Measurements from ENCODE around the gene KIF1B.
"Not testable (repeated sequence)": the region's sequence is repeated elsewhere in the genome, so short reads cannot be mapped to it uniquely, and the experiment has no call there.

The KIF1B gene

DNA sequence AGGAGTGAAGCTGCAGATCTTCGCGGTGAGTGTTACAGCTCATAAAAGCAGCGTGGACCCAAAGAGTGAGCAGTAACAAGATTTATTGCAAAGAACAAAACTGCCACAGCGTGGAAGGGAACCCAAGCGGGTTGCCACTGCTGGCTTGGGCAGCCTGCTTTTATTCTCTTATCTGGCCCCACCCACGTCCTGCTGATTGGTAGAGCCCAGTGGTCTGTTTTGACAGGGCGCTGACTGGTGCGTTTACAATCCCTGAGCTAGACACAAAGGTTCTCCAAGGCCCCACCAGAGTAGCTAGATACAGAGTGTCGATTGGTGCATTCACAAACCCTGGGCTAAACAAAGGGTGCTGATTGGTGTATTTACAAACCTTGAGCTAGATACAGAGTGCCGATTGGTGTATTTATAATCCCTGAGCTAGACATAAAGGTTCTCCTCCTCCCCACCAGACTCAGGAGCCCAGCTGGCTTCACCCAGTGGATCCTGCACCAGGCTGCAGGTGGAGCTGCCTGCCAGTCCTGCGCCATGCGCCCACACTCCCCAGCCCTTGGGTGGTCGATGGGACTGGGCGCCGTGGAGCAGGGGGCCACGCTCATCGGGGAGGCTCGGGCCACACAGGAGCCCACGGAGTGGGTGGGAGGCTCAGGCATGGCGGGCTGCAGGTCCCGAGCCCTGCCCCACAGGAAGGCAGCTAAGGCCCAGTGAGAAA is 215.6 kb downstream of the KIF1B start:
- ATAC-seq, result not testable (repeated sequence)

DNA sequence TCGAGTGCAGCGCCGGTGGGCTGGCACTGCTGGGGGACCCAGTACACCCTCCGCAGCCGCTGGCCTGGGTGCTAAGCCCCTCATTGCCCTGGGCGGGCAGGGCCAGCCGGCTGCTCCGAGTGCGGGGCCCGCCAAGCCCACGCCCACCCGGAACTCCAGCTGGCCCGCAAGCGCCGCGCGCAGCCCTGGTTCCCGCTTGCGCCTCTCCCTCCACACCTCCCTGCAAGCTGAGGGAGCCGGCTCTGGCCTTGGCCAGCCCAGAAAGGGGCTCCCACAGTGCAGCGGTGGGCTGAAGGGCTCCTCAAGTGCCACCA is 216.1 kb downstream of the KIF1B start:
- not testable (repeated sequence) for ATAC-seq

DNA sequence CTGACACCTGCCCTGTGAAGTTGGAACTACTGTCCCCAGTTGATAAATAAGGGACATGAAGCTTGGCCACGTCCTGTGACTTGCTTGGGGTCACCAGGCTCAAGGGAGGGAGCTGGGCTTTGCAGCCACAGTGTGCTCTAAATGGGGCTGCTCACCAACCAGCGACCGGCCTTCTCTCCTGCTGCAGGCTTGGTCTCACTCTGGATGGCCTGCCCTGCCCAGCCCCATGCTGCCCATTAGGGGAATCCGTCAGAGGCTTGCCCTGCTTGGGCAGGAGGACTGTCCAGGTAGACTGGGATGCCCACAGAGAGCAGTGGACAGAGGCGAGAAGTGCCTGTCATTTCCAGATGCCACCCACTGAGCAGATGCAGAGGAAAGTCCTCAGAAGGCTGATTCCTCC is 218.6 kb downstream of the KIF1B start:
- ATAC-seq, result no peak

DNA sequence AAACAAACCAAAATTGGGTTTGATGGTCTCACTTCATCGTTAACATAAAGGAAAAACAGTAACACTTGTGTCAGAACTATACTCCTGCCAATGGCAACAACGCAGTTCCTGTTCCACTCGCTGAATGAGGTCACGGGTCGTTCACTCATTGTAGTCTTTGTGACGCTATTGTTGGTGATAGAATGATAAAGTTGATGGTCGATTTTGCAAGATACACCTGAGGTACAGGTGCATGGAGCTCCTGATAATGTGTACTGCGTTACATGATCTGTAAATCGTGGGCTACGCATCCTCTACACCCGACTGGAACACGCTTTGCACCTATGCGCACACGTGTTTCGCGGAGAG is 219.5 kb downstream of the KIF1B start:
- ATAC-seq, result no peak
- TF ChIP-seq ARNTL (CRISPR knock-in tag; IDR thresholded peaks at IDR 0.05; ENCODE audit: borderline replicate concordance, low read depth), result no peak
- TF ChIP-seq ZFP3 (CRISPR knock-in tag; IDR thresholded peaks at IDR 0.05), result no peak
- TF ChIP-seq, protein P1, sequence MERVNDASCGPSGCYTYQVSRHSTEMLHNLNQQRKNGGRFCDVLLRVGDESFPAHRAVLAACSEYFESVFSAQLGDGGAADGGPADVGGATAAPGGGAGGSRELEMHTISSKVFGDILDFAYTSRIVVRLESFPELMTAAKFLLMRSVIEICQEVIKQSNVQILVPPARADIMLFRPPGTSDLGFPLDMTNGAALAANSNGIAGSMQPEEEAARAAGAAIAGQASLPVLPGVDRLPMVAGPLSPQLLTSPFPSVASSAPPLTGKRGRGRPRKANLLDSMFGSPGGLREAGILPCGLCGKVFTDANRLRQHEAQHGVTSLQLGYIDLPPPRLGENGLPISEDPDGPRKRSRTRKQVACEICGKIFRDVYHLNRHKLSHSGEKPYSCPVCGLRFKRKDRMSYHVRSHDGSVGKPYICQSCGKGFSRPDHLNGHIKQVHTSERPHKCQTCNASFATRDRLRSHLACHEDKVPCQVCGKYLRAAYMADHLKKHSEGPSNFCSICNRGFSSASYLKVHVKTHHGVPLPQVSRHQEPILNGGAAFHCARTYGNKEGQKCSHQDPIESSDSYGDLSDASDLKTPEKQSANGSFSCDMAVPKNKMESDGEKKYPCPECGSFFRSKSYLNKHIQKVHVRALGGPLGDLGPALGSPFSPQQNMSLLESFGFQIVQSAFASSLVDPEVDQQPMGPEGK (CRISPR knock-in tag; IDR thresholded peaks at IDR 0.05; ENCODE audit: borderline replicate concordance), result no peak
- no peak for TF ChIP-seq OSR1 (CRISPR knock-in tag; IDR thresholded peaks at IDR 0.05)
- TF ChIP-seq PPARA (CRISPR knock-in tag; IDR thresholded peaks at IDR 0.05; ENCODE audit: borderline replicate concordance), result no peak
- no peak for TF ChIP-seq SNAI2 (CRISPR knock-in tag; IDR thresholded peaks at IDR 0.05)
- TF ChIP-seq BACH2 (CRISPR knock-in tag; IDR thresholded peaks at IDR 0.05; ENCODE audit: borderline replicate concordance), result no peak
- no peak for TF ChIP-seq ISL1 (CRISPR knock-in tag; IDR thresholded peaks at IDR 0.05)
- TF ChIP-seq, protein P2, sequence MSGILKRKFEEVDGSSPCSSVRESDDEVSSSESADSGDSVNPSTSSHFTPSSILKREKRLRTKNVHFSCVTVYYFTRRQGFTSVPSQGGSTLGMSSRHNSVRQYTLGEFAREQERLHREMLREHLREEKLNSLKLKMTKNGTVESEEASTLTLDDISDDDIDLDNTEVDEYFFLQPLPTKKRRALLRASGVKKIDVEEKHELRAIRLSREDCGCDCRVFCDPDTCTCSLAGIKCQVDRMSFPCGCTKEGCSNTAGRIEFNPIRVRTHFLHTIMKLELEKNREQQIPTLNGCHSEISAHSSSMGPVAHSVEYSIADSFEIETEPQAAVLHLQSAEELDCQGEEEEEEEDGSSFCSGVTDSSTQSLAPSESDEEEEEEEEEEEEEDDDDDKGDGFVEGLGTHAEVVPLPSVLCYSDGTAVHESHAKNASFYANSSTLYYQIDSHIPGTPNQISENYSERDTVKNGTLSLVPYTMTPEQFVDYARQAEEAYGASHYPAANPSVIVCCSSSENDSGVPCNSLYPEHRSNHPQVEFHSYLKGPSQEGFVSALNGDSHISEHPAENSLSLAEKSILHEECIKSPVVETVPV (CRISPR knock-in tag; IDR thresholded peaks at IDR 0.05), result no peak
- TF ChIP-seq TOX (CRISPR knock-in tag; IDR thresholded peaks at IDR 0.05; ENCODE audit: borderline replicate concordance), result no peak

More for the DNA sequence above, 218.6 kb downstream of the KIF1B start:
- TF ChIP-seq TCF4 (CRISPR knock-in tag; IDR thresholded peaks at IDR 0.05; ENCODE audit: borderline replicate concordance) (no peak), ISL1 (CRISPR knock-in tag; IDR thresholded peaks at IDR 0.05) (no peak), SNAI2 (CRISPR knock-in tag; IDR thresholded peaks at IDR 0.05) (no peak), ZFP30 (CRISPR knock-in tag; IDR thresholded peaks at IDR 0.05) (no peak)

DNA sequence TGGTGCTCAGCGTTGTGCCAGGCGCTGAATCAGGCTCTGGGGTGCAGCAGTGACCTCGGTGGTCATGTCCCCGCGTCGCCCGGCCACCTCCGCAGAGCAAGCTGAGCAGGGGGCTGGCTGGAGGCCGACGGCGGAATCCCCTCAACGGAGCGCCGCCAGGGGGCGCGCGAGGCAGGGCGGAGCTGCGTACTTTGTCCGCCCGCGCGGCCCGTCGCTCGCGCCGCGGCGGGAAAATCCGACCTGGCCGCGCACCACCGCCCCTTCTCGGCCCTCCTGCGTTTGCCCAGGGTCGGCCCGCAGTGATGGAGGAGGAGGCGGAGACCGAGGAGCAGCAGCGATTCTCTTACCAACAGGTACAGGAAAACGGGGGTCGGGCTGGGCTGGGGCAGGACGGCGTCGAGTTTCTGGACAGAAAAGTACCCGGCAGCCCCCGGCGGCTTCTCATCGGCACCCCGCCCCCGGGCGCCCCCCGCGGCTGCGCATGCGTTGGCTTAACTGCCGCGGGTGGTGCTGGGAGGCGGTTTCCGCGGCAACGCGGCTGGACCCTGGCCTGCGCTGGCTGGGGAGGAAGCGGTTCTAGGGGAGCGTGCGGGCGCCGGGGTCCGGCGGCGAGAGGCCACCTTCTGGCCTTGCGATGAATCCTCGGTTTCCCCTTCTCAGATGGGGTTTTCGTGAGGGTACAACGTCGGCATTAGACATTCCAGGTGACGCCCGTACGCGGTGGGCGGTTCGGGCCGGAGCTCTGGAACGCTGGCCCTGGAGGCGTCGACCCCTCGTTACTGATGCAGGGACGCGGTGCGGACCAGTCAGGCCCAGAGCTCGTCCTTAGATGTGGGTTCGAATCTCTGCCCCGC is 220.1 kb downstream of the KIF1B start, which contains the start of gene CENPS:
TSS of gene CENPS (plus strand) at position 218 of the 854 bp plus-strand sequence. CDS start at position 303, 85 bp downstream.
- peak; percentile 91 for ATAC-seq
- TF ChIP-seq SNAI2 (CRISPR knock-in tag; IDR thresholded peaks at IDR 0.05) (no peak), ZNF565 (CRISPR knock-in tag; conservative IDR thresholded peaks at IDR 0.05; ENCODE audit: low read depth) (no peak), ZC3H10 (CRISPR knock-in tag; IDR thresholded peaks at IDR 0.05) (no peak), PPARA (CRISPR knock-in tag; IDR thresholded peaks at IDR 0.05; ENCODE audit: borderline replicate concordance) (no peak), ESRRG (CRISPR knock-in tag; IDR thresholded peaks at IDR 0.05) (0 out of 2 replicates have a peak, but pooled peaks have one; percentile 41), TOX (CRISPR knock-in tag; IDR thresholded peaks at IDR 0.05; ENCODE audit: borderline replicate concordance) (no peak)
- TF ChIP-seq, protein P2 (CRISPR knock-in tag; IDR thresholded peaks at IDR 0.05), result no peak

Data from SK-N-SH treated with all-trans-retinoic acid at 6 μM for 48 hours (cell line).